ENCODE measurements around the gene TGOLN2. TPM values are rescaled to one million over a fixed set of nuclear protein-coding genes. Genes with fewer than 3 reads are reported as not detected.

Gene TGOLN2
- total RNA-seq, 1 donor from 2014 or later = 47.1 TPM

- no peak overlapping the region for H3K27ac Mint-ChIP-seq (ENCODE audit: unreplicated experiment)
- no peaks in the 10 kb centered on the region for H3K36me3 Mint-ChIP-seq (ENCODE audit: unreplicated experiment)
- peaks cover 10% of the 10 kb centered on the region for H3K27me3 Mint-ChIP-seq (ENCODE audit: unreplicated experiment)
- DNase-seq = no peak
- peaks cover 11% of the 10 kb centered on the region for H3K9me3 Mint-ChIP-seq (ENCODE audit: unreplicated experiment)
- no peak overlapping the region for H3K4me3 Mint-ChIP-seq (ENCODE audit: unreplicated experiment)
- no peak for TF ChIP-seq CTCF (IDR thresholded peaks at IDR 0.05; ENCODE audit: partially characterized antibody, unreplicated experiment)
- peaks cover 4% of the 10 kb centered on the region for H3K4me1 Mint-ChIP-seq (ENCODE audit: low read depth, unreplicated experiment)
Measured at GRCh38 chr2:85356186-85356585, 28.4 kb upstream of the TGOLN2 start.

GRCh38 chr2:85355521-85355920 is 27.7 kb upstream of the TGOLN2 start:
- Mint-ChIP-seq H3K36me3 (ENCODE audit: unreplicated experiment) (peaks cover 4% of the 10 kb centered on the region), H3K27ac (ENCODE audit: unreplicated experiment) (no peak overlapping the region), H3K9me3 (ENCODE audit: unreplicated experiment) (peaks cover 11% of the 10 kb centered on the region), H3K4me3 (ENCODE audit: unreplicated experiment) (peak overlapping the region; percentile 100), H3K27me3 (ENCODE audit: unreplicated experiment) (peaks cover 12% of the 10 kb centered on the region), H3K4me1 (ENCODE audit: low read depth, unreplicated experiment) (peaks cover 4% of the 10 kb centered on the region)
- no peak for DNase-seq
- no peak for TF ChIP-seq CTCF (IDR thresholded peaks at IDR 0.05; ENCODE audit: partially characterized antibody, unreplicated experiment)

- Mint-ChIP-seq H3K27me3 (ENCODE audit: unreplicated experiment) (peaks cover 12% of the 10 kb centered on the region), H3K36me3 (ENCODE audit: unreplicated experiment) (peaks cover 4% of the 10 kb centered on the region), H3K27ac (ENCODE audit: unreplicated experiment) (peak overlapping the region; percentile 78), H3K4me1 (ENCODE audit: low read depth, unreplicated experiment) (peaks cover 6% of the 10 kb centered on the region), H3K9me3 (ENCODE audit: unreplicated experiment) (peaks cover 11% of the 10 kb centered on the region), H3K4me3 (ENCODE audit: unreplicated experiment) (peak overlapping the region; percentile 100)
- no peak for TF ChIP-seq CTCF (IDR thresholded peaks at IDR 0.05; ENCODE audit: partially characterized antibody, unreplicated experiment)
- no peak for DNase-seq
Measured at GRCh38 chr2:85355073-85355410, 27.3 kb upstream of the TGOLN2 start.

GRCh38 chr2:85354286-85355072 is 26.7 kb upstream of the TGOLN2 start, which contains the start of the genes ELMOD3 and RETSAT:
Gene ELMOD3 (plus strand): TSS chr2:85354769. CDS start chr2:85357199, 2,430 bp downstream.
Gene RETSAT (minus strand): TSS chr2:85354528. CDS start chr2:85354507, 21 bp downstream.
- no peak for TF ChIP-seq CTCF (IDR thresholded peaks at IDR 0.05; ENCODE audit: partially characterized antibody, unreplicated experiment)
- H3K9me3 Mint-ChIP-seq (ENCODE audit: unreplicated experiment) = peaks cover 11% of the 10 kb centered on the region
- H3K4me3 Mint-ChIP-seq (ENCODE audit: unreplicated experiment) = peak within 1 kb of the TSS; percentile 100
- peak within 1 kb of the TSS; percentile 78 for H3K27ac Mint-ChIP-seq (ENCODE audit: unreplicated experiment)
- peaks cover 12% of the 10 kb centered on the region for H3K27me3 Mint-ChIP-seq (ENCODE audit: unreplicated experiment)
- peaks cover 6% of the 10 kb centered on the region for H3K4me1 Mint-ChIP-seq (ENCODE audit: low read depth, unreplicated experiment)
- H3K36me3 Mint-ChIP-seq (ENCODE audit: unreplicated experiment) = peaks cover 4% of the 10 kb centered on the region
- peak; percentile 93 for DNase-seq

GRCh38 chr2:85353876-85354285 is 26.1 kb upstream of the TGOLN2 start:
- Mint-ChIP-seq H3K27me3 (ENCODE audit: unreplicated experiment) (peaks cover 12% of the 10 kb centered on the region), H3K27ac (ENCODE audit: unreplicated experiment) (peak overlapping the region; percentile 78), H3K4me1 (ENCODE audit: low read depth, unreplicated experiment) (peaks cover 6% of the 10 kb centered on the region), H3K9me3 (ENCODE audit: unreplicated experiment) (peaks cover 11% of the 10 kb centered on the region), H3K36me3 (ENCODE audit: unreplicated experiment) (peaks cover 4% of the 10 kb centered on the region), H3K4me3 (ENCODE audit: unreplicated experiment) (peak overlapping the region; percentile 100)
- TF ChIP-seq CTCF (IDR thresholded peaks at IDR 0.05; ENCODE audit: partially characterized antibody, unreplicated experiment) = no peak
- DNase-seq = no peak

All from glutamatergic neuron (in vitro differentiated cells).